ENCODE results near the gene TTC39B. TPM values are rescaled to one million over a fixed set of nuclear protein-coding genes. Genes with fewer than 3 reads are reported as not detected.
A peak's percentile ranks its signal among the peaks of the same experiment; 100 is the strongest.

Gene TTC39B
- total RNA-seq, 1 donor from 2014 or later, result 8.5 TPM

GRCh38 chr9:15304632-15305031 is 2.4 kb downstream of the TTC39B start:
- Mint-ChIP-seq H3K27me3 (no peaks in the 10 kb centered on the region), H3K9me3 (no peaks in the 10 kb centered on the region), H3K4me1 (ENCODE audit: unreplicated experiment) (peaks cover 7% of the 10 kb centered on the region), H3K36me3 (peaks cover 9% of the 10 kb centered on the region), H3K27ac (no peak overlapping the region), H3K4me3 (peak overlapping the region; percentile 3)
- DNase-seq (ENCODE audit: extremely low spot score, unreplicated experiment), result no peak
- TF ChIP-seq, protein P1, sequence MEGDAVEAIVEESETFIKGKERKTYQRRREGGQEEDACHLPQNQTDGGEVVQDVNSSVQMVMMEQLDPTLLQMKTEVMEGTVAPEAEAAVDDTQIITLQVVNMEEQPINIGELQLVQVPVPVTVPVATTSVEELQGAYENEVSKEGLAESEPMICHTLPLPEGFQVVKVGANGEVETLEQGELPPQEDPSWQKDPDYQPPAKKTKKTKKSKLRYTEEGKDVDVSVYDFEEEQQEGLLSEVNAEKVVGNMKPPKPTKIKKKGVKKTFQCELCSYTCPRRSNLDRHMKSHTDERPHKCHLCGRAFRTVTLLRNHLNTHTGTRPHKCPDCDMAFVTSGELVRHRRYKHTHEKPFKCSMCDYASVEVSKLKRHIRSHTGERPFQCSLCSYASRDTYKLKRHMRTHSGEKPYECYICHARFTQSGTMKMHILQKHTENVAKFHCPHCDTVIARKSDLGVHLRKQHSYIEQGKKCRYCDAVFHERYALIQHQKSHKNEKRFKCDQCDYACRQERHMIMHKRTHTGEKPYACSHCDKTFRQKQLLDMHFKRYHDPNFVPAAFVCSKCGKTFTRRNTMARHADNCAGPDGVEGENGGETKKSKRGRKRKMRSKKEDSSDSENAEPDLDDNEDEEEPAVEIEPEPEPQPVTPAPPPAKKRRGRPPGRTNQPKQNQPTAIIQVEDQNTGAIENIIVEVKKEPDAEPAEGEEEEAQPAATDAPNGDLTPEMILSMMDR (conservative IDR thresholded peaks at IDR 0.05), result no peak

- DNase-seq (ENCODE audit: extremely low spot score, unreplicated experiment), result no peak
- Mint-ChIP-seq H3K27me3 (no peaks in the 10 kb centered on the region), H3K4me1 (ENCODE audit: unreplicated experiment) (peaks cover 13% of the 10 kb centered on the region), H3K9me3 (peaks cover 8% of the 10 kb centered on the region), H3K4me3 (no peak overlapping the region), H3K27ac (no peak overlapping the region), H3K36me3 (peaks cover 20% of the 10 kb centered on the region)
- TF ChIP-seq, protein P1 (conservative IDR thresholded peaks at IDR 0.05), result no peak
Measured at GRCh38 chr9:15300218-15300617, 6.8 kb downstream of the TTC39B start.

DNA sequence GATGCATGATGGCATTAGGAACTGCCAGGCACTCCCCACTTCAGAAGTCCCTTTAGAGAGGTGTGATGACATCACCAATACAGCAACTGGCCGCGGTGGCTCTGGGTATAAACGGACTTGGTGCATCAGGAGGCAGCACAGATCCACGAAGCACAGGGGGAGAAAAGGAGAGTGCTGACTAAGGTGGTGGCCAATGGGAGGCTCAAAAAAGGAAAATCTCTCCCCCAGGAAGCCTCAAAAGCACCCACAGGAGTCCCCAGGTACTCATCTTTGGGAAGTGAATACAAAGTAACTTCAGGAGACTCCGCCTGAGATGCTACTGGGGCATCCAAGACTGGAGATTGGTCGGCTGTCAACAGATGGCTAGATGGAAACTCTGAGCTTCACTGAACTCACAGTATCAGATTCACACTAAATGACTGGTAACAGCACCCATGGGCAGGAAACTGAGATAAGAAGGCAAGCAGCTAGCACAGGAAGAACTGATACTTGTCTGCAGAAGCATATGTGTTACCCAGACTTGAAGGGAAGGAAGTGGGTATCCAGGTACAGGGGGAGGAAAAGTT is 7.6 kb downstream of the TTC39B start:
- Mint-ChIP-seq H3K27me3 (no peaks in the 10 kb centered on the region), H3K4me3 (no peak overlapping the region), H3K27ac (no peak overlapping the region), H3K9me3 (peaks cover 8% of the 10 kb centered on the region), H3K4me1 (ENCODE audit: unreplicated experiment) (peaks cover 13% of the 10 kb centered on the region), H3K36me3 (peaks cover 20% of the 10 kb centered on the region)
- DNase-seq (ENCODE audit: extremely low spot score, unreplicated experiment), result no peak
- TF ChIP-seq, protein P1 (conservative IDR thresholded peaks at IDR 0.05), result no peak

DNA sequence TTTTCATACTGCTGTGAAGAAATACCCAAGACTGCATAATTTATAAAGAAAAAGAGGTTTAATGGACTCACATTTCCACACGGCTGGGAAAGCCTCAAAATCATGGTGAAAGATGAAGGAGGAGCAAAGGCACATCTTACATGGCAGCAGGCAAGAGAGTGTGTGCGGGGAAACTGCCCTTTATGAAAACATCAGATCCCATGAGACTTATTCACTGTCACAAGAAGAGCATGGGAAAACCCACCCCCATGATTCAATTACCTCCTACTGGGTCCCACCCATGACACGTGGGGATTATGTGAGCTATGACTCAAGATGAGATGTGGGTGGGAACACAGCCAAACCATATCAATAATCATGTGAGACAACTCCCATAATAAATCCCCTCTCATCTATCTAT is 8.7 kb downstream of the TTC39B start:
- DNase-seq (ENCODE audit: extremely low spot score, unreplicated experiment), result no peak
- Mint-ChIP-seq H3K36me3 (peaks cover 20% of the 10 kb centered on the region), H3K27ac (no peak overlapping the region), H3K9me3 (peaks cover 8% of the 10 kb centered on the region), H3K4me1 (ENCODE audit: unreplicated experiment) (peaks cover 17% of the 10 kb centered on the region), H3K4me3 (no peak overlapping the region), H3K27me3 (no peaks in the 10 kb centered on the region)
- TF ChIP-seq, protein P1 (conservative IDR thresholded peaks at IDR 0.05), result no peak

- H3K4me1 Mint-ChIP-seq (ENCODE audit: unreplicated experiment), result peaks cover 17% of the 10 kb centered on the region
- TF ChIP-seq, protein P1 (conservative IDR thresholded peaks at IDR 0.05), result no peak
- DNase-seq (ENCODE audit: extremely low spot score, unreplicated experiment), result no peak
- peaks cover 8% of the 10 kb centered on the region for H3K9me3 Mint-ChIP-seq
- peak overlapping the region; percentile 40 for H3K4me3 Mint-ChIP-seq
- peaks cover 24% of the 10 kb centered on the region for H3K36me3 Mint-ChIP-seq
- H3K27ac Mint-ChIP-seq, result peak overlapping the region; percentile 27
- H3K27me3 Mint-ChIP-seq, result no peaks in the 10 kb centered on the region
Measured at GRCh38 chr9:15295761-15296405, 11.1 kb downstream of the TTC39B start.

All from type B pancreatic cell (in vitro differentiated cells).